ENCODE results near the gene FUOM. TPM values are rescaled to one million over a fixed set of nuclear protein-coding genes. Genes with fewer than 3 reads are reported as not detected.

FUOM gene
- total RNA-seq, 1 experiment from 2014 or later: 31.3 TPM

DNA sequence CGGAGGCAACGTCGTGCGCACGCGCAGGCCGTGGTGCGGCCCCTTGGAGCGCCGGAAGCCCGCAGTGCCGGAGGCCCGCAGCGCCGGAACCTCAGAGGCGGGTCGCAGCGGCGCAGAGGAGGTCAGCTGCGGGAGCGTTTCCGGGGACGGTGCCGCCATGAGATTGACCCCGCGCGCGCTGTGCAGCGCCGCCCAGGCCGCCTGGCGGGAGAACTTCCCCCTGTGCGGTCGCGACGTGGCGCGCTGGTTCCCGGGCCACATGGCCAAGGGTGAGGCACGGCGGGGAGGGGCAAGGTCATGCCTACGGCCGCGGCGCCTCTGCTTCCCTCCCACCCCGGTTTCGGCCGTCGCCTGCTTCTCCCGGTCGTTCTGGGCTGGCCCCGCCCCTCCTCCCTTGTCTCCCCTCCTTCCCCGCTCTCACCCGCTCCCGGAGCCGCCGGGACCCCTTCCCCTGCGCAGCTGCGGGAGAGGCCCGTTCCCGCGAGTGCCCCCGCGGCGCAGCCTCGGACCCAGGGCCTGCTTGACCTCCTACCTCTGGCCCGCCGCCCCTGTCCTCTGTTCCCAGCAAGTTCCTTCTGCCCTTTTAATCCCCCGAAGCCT is 36.3 kb upstream of the FUOM start, which contains the start of gene MTG1 (continued):
- TF ChIP-seq ZNF423 (CRISPR knock-in tag; IDR thresholded peaks at IDR 0.05) (peak; percentile 47; the same call in 1 of the 2 replicates), JUN (CRISPR knock-in tag; IDR thresholded peaks at IDR 0.05) (peak; percentile 89; the same call in 1 of the 2 replicates), ESRRA (CRISPR knock-in tag; IDR thresholded peaks at IDR 0.05; ENCODE audit: borderline replicate concordance) (peak; percentile 81; the same call in 1 of the 2 replicates), ETV6 (CRISPR knock-in tag; IDR thresholded peaks at IDR 0.05) (peak; percentile 91), ATF1 (CRISPR knock-in tag; IDR thresholded peaks at IDR 0.05) (peak; percentile 54; the same call in 1 of the 2 replicates), KAT7 (CRISPR knock-in tag; IDR thresholded peaks at IDR 0.05; ENCODE audit: borderline replicate concordance) (peak; percentile 75; the same call in 1 of the 2 replicates), CREB1 (CRISPR knock-in tag; IDR thresholded peaks at IDR 0.05) (peak; percentile 78; the same call in 1 of the 2 replicates), SP1 (CRISPR knock-in tag; conservative IDR thresholded peaks at IDR 0.05) (peak; percentile 88), ZNF416 (CRISPR knock-in tag; IDR thresholded peaks at IDR 0.05) (peak; percentile 74; the same call in 1 of the 2 replicates), GABPB1 (CRISPR knock-in tag; IDR thresholded peaks at IDR 0.05) (peak; percentile 89), ZNF671 (CRISPR knock-in tag; IDR thresholded peaks at IDR 0.05) (no peak), ZBTB21 (CRISPR knock-in tag; IDR thresholded peaks at IDR 0.05; ENCODE audit: borderline replicate concordance) (0 out of 2 replicates have a peak, but pooled peaks have one; percentile 43), PRRX2 (CRISPR knock-in tag; IDR thresholded peaks at IDR 0.05) (peak; percentile 74; the same call in 1 of the 2 replicates), ZNF121 (CRISPR knock-in tag; IDR thresholded peaks at IDR 0.05) (0 out of 2 replicates have a peak, but pooled peaks have one; percentile 36), TEAD1 (CRISPR knock-in tag; IDR thresholded peaks at IDR 0.05) (peak; percentile 79; the same call in 1 of the 2 replicates), TCF7 (CRISPR knock-in tag; IDR thresholded peaks at IDR 0.05; ENCODE audit: low read depth) (no peak), TEAD4 (CRISPR knock-in tag; IDR thresholded peaks at IDR 0.05) (0 out of 2 replicates have a peak, but pooled peaks have one; percentile 29), GTF2I (CRISPR knock-in tag; conservative IDR thresholded peaks at IDR 0.05) (no peak), CREM (CRISPR knock-in tag; IDR thresholded peaks at IDR 0.05) (peak; percentile 86), SMAD4 (CRISPR knock-in tag; IDR thresholded peaks at IDR 0.05) (0 out of 2 replicates have a peak, but pooled peaks have one; percentile 61), NFYB (CRISPR knock-in tag; conservative IDR thresholded peaks at IDR 0.05; ENCODE audit: low read depth) (no peak)
- TF ChIP-seq, protein P1, sequence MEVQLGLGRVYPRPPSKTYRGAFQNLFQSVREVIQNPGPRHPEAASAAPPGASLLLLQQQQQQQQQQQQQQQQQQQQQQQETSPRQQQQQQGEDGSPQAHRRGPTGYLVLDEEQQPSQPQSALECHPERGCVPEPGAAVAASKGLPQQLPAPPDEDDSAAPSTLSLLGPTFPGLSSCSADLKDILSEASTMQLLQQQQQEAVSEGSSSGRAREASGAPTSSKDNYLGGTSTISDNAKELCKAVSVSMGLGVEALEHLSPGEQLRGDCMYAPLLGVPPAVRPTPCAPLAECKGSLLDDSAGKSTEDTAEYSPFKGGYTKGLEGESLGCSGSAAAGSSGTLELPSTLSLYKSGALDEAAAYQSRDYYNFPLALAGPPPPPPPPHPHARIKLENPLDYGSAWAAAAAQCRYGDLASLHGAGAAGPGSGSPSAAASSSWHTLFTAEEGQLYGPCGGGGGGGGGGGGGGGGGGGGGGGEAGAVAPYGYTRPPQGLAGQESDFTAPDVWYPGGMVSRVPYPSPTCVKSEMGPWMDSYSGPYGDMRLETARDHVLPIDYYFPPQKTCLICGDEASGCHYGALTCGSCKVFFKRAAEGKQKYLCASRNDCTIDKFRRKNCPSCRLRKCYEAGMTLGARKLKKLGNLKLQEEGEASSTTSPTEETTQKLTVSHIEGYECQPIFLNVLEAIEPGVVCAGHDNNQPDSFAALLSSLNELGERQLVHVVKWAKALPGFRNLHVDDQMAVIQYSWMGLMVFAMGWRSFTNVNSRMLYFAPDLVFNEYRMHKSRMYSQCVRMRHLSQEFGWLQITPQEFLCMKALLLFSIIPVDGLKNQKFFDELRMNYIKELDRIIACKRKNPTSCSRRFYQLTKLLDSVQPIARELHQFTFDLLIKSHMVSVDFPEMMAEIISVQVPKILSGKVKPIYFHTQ (CRISPR knock-in tag; IDR thresholded peaks at IDR 0.05): no peak
- TF ChIP-seq, protein P2, sequence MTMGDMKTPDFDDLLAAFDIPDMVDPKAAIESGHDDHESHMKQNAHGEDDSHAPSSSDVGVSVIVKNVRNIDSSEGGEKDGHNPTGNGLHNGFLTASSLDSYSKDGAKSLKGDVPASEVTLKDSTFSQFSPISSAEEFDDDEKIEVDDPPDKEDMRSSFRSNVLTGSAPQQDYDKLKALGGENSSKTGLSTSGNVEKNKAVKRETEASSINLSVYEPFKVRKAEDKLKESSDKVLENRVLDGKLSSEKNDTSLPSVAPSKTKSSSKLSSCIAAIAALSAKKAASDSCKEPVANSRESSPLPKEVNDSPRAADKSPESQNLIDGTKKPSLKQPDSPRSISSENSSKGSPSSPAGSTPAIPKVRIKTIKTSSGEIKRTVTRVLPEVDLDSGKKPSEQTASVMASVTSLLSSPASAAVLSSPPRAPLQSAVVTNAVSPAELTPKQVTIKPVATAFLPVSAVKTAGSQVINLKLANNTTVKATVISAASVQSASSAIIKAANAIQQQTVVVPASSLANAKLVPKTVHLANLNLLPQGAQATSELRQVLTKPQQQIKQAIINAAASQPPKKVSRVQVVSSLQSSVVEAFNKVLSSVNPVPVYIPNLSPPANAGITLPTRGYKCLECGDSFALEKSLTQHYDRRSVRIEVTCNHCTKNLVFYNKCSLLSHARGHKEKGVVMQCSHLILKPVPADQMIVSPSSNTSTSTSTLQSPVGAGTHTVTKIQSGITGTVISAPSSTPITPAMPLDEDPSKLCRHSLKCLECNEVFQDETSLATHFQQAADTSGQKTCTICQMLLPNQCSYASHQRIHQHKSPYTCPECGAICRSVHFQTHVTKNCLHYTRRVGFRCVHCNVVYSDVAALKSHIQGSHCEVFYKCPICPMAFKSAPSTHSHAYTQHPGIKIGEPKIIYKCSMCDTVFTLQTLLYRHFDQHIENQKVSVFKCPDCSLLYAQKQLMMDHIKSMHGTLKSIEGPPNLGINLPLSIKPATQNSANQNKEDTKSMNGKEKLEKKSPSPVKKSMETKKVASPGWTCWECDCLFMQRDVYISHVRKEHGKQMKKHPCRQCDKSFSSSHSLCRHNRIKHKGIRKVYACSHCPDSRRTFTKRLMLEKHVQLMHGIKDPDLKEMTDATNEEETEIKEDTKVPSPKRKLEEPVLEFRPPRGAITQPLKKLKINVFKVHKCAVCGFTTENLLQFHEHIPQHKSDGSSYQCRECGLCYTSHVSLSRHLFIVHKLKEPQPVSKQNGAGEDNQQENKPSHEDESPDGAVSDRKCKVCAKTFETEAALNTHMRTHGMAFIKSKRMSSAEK (CRISPR knock-in tag; IDR thresholded peaks at IDR 0.05; ENCODE audit: borderline replicate concordance): no peak
- TF ChIP-seq, protein P3, sequence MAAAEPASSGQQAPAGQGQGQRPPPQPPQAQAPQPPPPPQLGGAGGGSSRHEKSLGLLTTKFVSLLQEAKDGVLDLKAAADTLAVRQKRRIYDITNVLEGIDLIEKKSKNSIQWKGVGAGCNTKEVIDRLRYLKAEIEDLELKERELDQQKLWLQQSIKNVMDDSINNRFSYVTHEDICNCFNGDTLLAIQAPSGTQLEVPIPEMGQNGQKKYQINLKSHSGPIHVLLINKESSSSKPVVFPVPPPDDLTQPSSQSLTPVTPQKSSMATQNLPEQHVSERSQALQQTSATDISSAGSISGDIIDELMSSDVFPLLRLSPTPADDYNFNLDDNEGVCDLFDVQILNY (CRISPR knock-in tag; IDR thresholded peaks at IDR 0.05): peak; percentile 94; the same call in 1 of the 2 replicates
- TF ChIP-seq, protein P4, sequence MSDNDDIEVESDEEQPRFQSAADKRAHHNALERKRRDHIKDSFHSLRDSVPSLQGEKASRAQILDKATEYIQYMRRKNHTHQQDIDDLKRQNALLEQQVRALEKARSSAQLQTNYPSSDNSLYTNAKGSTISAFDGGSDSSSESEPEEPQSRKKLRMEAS (CRISPR knock-in tag; IDR thresholded peaks at IDR 0.05): peak; percentile 92
- TF ChIP-seq, protein P5, sequence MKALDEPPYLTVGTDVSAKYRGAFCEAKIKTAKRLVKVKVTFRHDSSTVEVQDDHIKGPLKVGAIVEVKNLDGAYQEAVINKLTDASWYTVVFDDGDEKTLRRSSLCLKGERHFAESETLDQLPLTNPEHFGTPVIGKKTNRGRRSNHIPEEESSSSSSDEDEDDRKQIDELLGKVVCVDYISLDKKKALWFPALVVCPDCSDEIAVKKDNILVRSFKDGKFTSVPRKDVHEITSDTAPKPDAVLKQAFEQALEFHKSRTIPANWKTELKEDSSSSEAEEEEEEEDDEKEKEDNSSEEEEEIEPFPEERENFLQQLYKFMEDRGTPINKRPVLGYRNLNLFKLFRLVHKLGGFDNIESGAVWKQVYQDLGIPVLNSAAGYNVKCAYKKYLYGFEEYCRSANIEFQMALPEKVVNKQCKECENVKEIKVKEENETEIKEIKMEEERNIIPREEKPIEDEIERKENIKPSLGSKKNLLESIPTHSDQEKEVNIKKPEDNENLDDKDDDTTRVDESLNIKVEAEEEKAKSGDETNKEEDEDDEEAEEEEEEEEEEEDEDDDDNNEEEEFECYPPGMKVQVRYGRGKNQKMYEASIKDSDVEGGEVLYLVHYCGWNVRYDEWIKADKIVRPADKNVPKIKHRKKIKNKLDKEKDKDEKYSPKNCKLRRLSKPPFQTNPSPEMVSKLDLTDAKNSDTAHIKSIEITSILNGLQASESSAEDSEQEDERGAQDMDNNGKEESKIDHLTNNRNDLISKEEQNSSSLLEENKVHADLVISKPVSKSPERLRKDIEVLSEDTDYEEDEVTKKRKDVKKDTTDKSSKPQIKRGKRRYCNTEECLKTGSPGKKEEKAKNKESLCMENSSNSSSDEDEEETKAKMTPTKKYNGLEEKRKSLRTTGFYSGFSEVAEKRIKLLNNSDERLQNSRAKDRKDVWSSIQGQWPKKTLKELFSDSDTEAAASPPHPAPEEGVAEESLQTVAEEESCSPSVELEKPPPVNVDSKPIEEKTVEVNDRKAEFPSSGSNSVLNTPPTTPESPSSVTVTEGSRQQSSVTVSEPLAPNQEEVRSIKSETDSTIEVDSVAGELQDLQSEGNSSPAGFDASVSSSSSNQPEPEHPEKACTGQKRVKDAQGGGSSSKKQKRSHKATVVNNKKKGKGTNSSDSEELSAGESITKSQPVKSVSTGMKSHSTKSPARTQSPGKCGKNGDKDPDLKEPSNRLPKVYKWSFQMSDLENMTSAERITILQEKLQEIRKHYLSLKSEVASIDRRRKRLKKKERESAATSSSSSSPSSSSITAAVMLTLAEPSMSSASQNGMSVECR (CRISPR knock-in tag; IDR thresholded peaks at IDR 0.05; ENCODE audit: borderline replicate concordance): peak; percentile 94

All from WTC11 (cell line).